Measurements from ENCODE around the gene SETBP1.

The SETBP1 gene

GRCh38 chr18:44668270-44668975 lies 12.3 kb upstream of the SETBP1 start:
- Histone ChIP-seq H3K9me3 (ENCODE audit: control insufficient read depth, low read length) (no peaks in the 10 kb centered on the region), H3K9ac (no peak overlapping the region), H3K4me3 (ENCODE audit: low read depth, low read length) (no peak overlapping the region), H3K4me2 (ENCODE audit: low read length) (no peak overlapping the region), H3K27ac (no peak overlapping the region), H3K79me2 (no peaks in the 10 kb centered on the region), H3K4me1 (peaks cover 24% of the 10 kb centered on the region), H3K27me3 (ENCODE audit: control insufficient read depth, insufficient read depth, low read length) (no peaks in the 10 kb centered on the region), H2AFZ (peak overlapping the region; percentile 38), H3K36me3 (ENCODE audit: control insufficient read depth, insufficient read depth, low read length) (no peaks in the 10 kb centered on the region)
- TF ChIP-seq CTCF (IDR thresholded peaks at IDR 0.05) = no peak

- Histone ChIP-seq H3K4me3 (ENCODE audit: low read depth, low read length) (no peak overlapping the region), H3K9ac (no peak overlapping the region), H3K27me3 (ENCODE audit: control insufficient read depth, insufficient read depth, low read length) (no peaks in the 10 kb centered on the region), H2AFZ (no peak overlapping the region), H3K4me2 (ENCODE audit: low read length) (no peak overlapping the region), H3K4me1 (peaks cover 17% of the 10 kb centered on the region), H3K79me2 (no peaks in the 10 kb centered on the region), H3K36me3 (ENCODE audit: control insufficient read depth, insufficient read depth, low read length) (no peaks in the 10 kb centered on the region), H3K9me3 (ENCODE audit: control insufficient read depth, low read length) (no peaks in the 10 kb centered on the region), H3K27ac (no peak overlapping the region)
- TF ChIP-seq CTCF (IDR thresholded peaks at IDR 0.05) = no peak
Observed at GRCh38 chr18:44671914-44672313, 8.8 kb upstream of the SETBP1 start.

GRCh38 chr18:44672506-44672905 lies 8.2 kb upstream of the SETBP1 start:
- H3K9ac ChIP-seq = no peak overlapping the region
- H3K4me2 ChIP-seq (ENCODE audit: low read length) = no peak overlapping the region
- no peaks in the 10 kb centered on the region for H3K27me3 ChIP-seq (ENCODE audit: control insufficient read depth, insufficient read depth, low read length)
- no peak overlapping the region for H3K27ac ChIP-seq
- no peak overlapping the region for H2AFZ ChIP-seq
- H3K79me2 ChIP-seq = no peaks in the 10 kb centered on the region
- no peak for TF ChIP-seq CTCF (IDR thresholded peaks at IDR 0.05)
- H3K9me3 ChIP-seq (ENCODE audit: control insufficient read depth, low read length) = no peaks in the 10 kb centered on the region
- H3K36me3 ChIP-seq (ENCODE audit: control insufficient read depth, insufficient read depth, low read length) = no peaks in the 10 kb centered on the region
- H3K4me3 ChIP-seq (ENCODE audit: low read depth, low read length) = no peak overlapping the region
- H3K4me1 ChIP-seq = peaks cover 11% of the 10 kb centered on the region

- H3K4me1 ChIP-seq = peaks cover 3% of the 10 kb centered on the region
- no peaks in the 10 kb centered on the region for H3K79me2 ChIP-seq
- no peaks in the 10 kb centered on the region for H3K36me3 ChIP-seq (ENCODE audit: control insufficient read depth, insufficient read depth, low read length)
- no peak overlapping the region for H3K9ac ChIP-seq
- H3K4me2 ChIP-seq (ENCODE audit: low read length) = no peak overlapping the region
- peak overlapping the region; percentile 25 for H2AFZ ChIP-seq
- H3K27me3 ChIP-seq (ENCODE audit: control insufficient read depth, insufficient read depth, low read length) = no peaks in the 10 kb centered on the region
- H3K4me3 ChIP-seq (ENCODE audit: low read depth, low read length) = no peak overlapping the region
- TF ChIP-seq CTCF (IDR thresholded peaks at IDR 0.05) = no peak
- no peaks in the 10 kb centered on the region for H3K9me3 ChIP-seq (ENCODE audit: control insufficient read depth, low read length)
- no peak overlapping the region for H3K27ac ChIP-seq
Observed at GRCh38 chr18:44673256-44673880, 7.3 kb upstream of the SETBP1 start.

- Histone ChIP-seq H2AFZ (no peak overlapping the region), H3K27me3 (ENCODE audit: control insufficient read depth, insufficient read depth, low read length) (no peaks in the 10 kb centered on the region), H3K27ac (no peak overlapping the region), H3K4me1 (peaks cover 15% of the 10 kb centered on the region), H3K9ac (no peak overlapping the region), H3K36me3 (ENCODE audit: control insufficient read depth, insufficient read depth, low read length) (no peaks in the 10 kb centered on the region), H3K4me2 (ENCODE audit: low read length) (no peak overlapping the region), H3K4me3 (ENCODE audit: low read depth, low read length) (no peak overlapping the region), H3K79me2 (no peaks in the 10 kb centered on the region), H3K9me3 (ENCODE audit: control insufficient read depth, low read length) (no peaks in the 10 kb centered on the region)
- TF ChIP-seq CTCF (IDR thresholded peaks at IDR 0.05) = no peak
Observed at GRCh38 chr18:44677933-44678332, 2.8 kb upstream of the SETBP1 start.

All from parathyroid adenoma (tissue), 2 donors.